OCI-LY7 (cell line): Measurements from ENCODE around the gene UBAP2L. TPM values are rescaled to one million over a fixed set of nuclear protein-coding genes. Genes with fewer than 3 reads are reported as not detected.
A peak's percentile ranks its signal among the peaks of the same experiment; 100 is the strongest.

Source experiments
- BruUV-seq: library from RNA; stranded (reverse); fragments of 400-500 nt; replicated peaks from 2 replicates; lab custom pipeline; 2021; lab: Mats Ljungman, UMichigan
- CTCF ChIA-PET: fragments of 300-600 bp; sonication (Branson Sonifier 250); formaldehyde crosslinking; loops from one replicate; lab custom pipeline; 2022; ENCODE audit warnings: antibody characterized with exemption; ENCODE audit not compliant: unreplicated experiment; lab: Charles Lee
- POLR2A ChIA-PET: fragments of 300-600 bp; sonication (Branson Sonifier 250); formaldehyde crosslinking; loops from one replicate; lab custom pipeline; 2022; ENCODE audit warnings: antibody characterized with exemption; lab: Charles Lee
- DNase-seq: peaks from one replicate; pipeline ENCODE4 v3.0.0-alpha.2; 2015; ENCODE audit warnings: low spot score
- H2AFZ ChIP-seq: fragments of 200-600 bp; sonication (generic), shearing (Covaris generic); 2 replicates; pipeline ENCODE4 v1.6.1; 2014; ENCODE audit warnings: mild to moderate bottlenecking, antibody characterized with exemption, low read length, moderate library complexity
- H3K27ac ChIP-seq: fragments of 200-600 bp; sonication (generic); 2 replicates; pipeline ENCODE4 v1.5.1; 2014; ENCODE audit warnings: mixed run types, low read depth, mild to moderate bottlenecking, moderate library complexity, low read length, inconsistent platforms; ENCODE audit not compliant: poor library complexity, severe bottlenecking
- H3K36me3 ChIP-seq: fragments of 200-600 bp; sonication (generic); 2 replicates; pipeline ENCODE4 v1.6.1; 2014; ENCODE audit warnings: mild to moderate bottlenecking, antibody characterized with exemption, low read length, moderate library complexity, mixed read lengths; ENCODE audit not compliant: insufficient read depth
- H3K4me1 ChIP-seq: fragments of 200-600 bp; sonication (generic); 2 replicates; pipeline ENCODE4 v1.5.1; 2014; ENCODE audit warnings: mild to moderate bottlenecking, low read length; ENCODE audit not compliant: insufficient read depth, poor library complexity, severe bottlenecking
- H3K4me2 ChIP-seq: fragments of 200-600 bp; sonication (generic); 2 replicates; pipeline ENCODE4 v1.6.1; 2014; ENCODE audit warnings: mild to moderate bottlenecking, low read length
- H3K4me3 ChIP-seq: fragments of 200-600 bp; sonication (generic); 2 replicates; pipeline ENCODE4 v1.5.1; 2014; ENCODE audit warnings: mild to moderate bottlenecking, low read depth, low read length; ENCODE audit not compliant: poor library complexity, severe bottlenecking
- H3K79me2 ChIP-seq: fragments of 200-600 bp; sonication (generic); 2 replicates; pipeline ENCODE4 v1.6.1; 2016; ENCODE audit warnings: low read depth, mild to moderate bottlenecking, low read length, moderate library complexity, mixed read lengths; ENCODE audit not compliant: insufficient read depth
- H3K9me2 ChIP-seq: fragments of 200-600 bp; sonication (generic); 2 replicates; pipeline ENCODE4 v1.6.1; 2016; ENCODE audit warnings: mild to moderate bottlenecking, low read length, mixed read lengths; ENCODE audit not compliant: insufficient read depth
- H3K9me3 ChIP-seq: fragments of 200-600 bp; sonication (generic); 2 replicates; pipeline ENCODE4 v1.6.1; 2014; ENCODE audit warnings: mild to moderate bottlenecking, mixed run types, low read length, mixed read lengths
- H4K20me1 ChIP-seq: fragments of 200-600 bp; sonication (generic); 2 replicates; pipeline ENCODE4 v1.6.1; 2014; ENCODE audit warnings: mild to moderate bottlenecking, antibody characterized with exemption, low read length, moderate library complexity, mixed read lengths; ENCODE audit not compliant: insufficient read depth
- EZH2phosphoT487 ChIP-seq: fragments of 200-600 bp; sonication (generic); IDR thresholded peaks from 2 replicates; pipeline ENCODE4 v1.6.1; 2018; ENCODE audit warnings: low read depth, borderline replicate concordance, mild to moderate bottlenecking, mixed run types, antibody characterized with exemption, low read length, moderate library complexity, mixed read lengths
- intact Hi-C: fragments of 100-400 bp; cut with micrococcal nuclease; formaldehyde crosslinking; loops from one replicate; pipeline ENCODE4 v1.10.0; 2022; ENCODE audit not compliant: unreplicated experiment
- total RNA-seq, 2 experiments: library from RNA; depleted of rRNA in 1 of 2; stranded (reverse); fragments of >200 nt in 1 of 2; shearing (Covaris generic) in 1 of 2; gene quantifications; 2 replicates each; pipeline ENCODE4 v1.2.3, GENCODE V29; 2014 to 2022
- TF ChIP-seq, protein P1 (sequence below): fragments of 200-600 bp; sonication (generic); conservative IDR thresholded peaks from 2 replicates; pipeline ENCODE4 v1.5.1; 2014; ENCODE audit warnings: mild to moderate bottlenecking, antibody characterized with exemption, low read length, moderate library complexity, mixed read lengths

Gene UBAP2L
- total RNA-seq, 2 experiments from 2014 or later, result 80.4 to 179 TPM

DNA sequence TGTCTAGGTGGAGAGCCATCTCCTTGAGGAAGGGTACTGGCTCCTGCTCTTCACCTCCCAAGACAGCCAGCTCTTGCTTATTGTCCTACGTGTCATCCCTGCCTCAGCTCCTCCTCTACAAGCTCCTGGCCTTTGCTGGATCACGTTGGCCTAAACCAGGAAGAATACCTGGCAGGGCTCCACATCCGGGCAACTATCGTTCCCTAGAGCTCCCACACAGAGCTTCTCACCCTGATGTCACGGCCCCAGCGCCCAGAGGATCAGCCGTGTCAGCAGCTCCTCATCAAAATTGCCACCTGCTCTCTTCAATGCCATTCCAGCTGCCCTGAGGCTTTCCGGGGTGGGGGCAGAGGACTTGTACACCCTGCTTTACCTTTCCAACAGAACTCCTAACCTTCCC is 26.9 kb upstream of the UBAP2L start:
- H3K9me2 ChIP-seq, result no peaks in the 10 kb centered on the region
- H3K4me3 ChIP-seq, result no peak overlapping the region
- H3K9me3 ChIP-seq, result no peaks in the 10 kb centered on the region
- ChIA-PET POLR2A (interaction anchor here (1.3 kb wide), 1 partner anchor 16 kb away, joined by 3 read pairs; no protein-coding TSS in a partner anchor), CTCF (no interaction called here)
- TF ChIP-seq, protein P1, sequence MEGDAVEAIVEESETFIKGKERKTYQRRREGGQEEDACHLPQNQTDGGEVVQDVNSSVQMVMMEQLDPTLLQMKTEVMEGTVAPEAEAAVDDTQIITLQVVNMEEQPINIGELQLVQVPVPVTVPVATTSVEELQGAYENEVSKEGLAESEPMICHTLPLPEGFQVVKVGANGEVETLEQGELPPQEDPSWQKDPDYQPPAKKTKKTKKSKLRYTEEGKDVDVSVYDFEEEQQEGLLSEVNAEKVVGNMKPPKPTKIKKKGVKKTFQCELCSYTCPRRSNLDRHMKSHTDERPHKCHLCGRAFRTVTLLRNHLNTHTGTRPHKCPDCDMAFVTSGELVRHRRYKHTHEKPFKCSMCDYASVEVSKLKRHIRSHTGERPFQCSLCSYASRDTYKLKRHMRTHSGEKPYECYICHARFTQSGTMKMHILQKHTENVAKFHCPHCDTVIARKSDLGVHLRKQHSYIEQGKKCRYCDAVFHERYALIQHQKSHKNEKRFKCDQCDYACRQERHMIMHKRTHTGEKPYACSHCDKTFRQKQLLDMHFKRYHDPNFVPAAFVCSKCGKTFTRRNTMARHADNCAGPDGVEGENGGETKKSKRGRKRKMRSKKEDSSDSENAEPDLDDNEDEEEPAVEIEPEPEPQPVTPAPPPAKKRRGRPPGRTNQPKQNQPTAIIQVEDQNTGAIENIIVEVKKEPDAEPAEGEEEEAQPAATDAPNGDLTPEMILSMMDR, result no peak
- no peak for TF ChIP-seq EZH2phosphoT487
- no peaks in the 10 kb centered on the region for H3K36me3 ChIP-seq
- no peak overlapping the region for H3K27ac ChIP-seq
- H2AFZ ChIP-seq, result no peak overlapping the region
- no peak overlapping the region for H3K4me2 ChIP-seq
- H3K4me1 ChIP-seq, result no peaks in the 10 kb centered on the region
- BruUV-seq, result no TSS peak
- H4K20me1 ChIP-seq, result no peaks in the 10 kb centered on the region
- intact Hi-C loops, result no loop called here
- DNase-seq, result no peak
- no peaks in the 10 kb centered on the region for H3K79me2 ChIP-seq

DNA sequence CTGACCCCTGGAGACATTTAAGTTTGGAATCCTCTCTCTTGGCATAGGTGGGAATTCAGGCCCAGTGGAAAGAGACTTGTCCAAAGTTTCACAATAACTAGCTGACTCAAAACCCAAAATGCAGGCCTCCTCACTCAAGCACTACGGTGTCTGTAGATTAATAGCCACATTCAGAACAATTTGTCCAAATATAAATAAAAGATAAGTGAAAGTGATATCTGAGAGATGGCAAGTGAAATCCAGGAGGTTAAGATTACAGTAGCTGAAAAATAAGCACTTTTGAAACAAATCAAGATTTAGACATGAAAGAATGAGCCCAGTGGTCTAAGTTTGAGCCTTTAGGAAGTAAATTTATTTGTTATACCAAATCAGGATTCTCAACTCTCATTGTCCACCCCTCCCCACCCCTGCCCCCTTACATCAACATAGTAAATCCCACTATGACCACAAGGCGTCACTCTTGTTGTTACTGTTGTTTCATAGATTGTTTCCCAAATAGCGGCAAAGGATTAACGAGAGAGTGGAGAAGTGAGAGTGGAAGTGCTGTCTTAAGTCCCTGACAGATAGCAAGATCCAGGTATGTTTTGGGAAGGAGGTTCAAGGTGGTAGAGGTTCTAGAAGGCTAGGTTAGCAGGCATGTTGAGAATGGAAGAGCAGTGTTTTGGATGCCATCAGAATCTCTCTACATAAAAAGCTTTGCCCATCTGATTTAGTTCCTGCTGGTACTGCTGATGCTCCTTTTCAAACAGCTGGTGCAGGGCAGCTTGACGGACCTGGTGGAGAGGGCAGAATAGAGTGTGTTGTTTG is 21.8 kb upstream of the UBAP2L start:
- Histone ChIP-seq H3K9me2 (no peaks in the 10 kb centered on the region), H4K20me1 (no peaks in the 10 kb centered on the region), H3K27ac (no peak overlapping the region), H3K4me2 (peak overlapping the region; percentile 37), H3K4me3 (no peak overlapping the region), H2AFZ (peak overlapping the region; percentile 56; the same call in 1 of the 2 replicates), H3K79me2 (no peaks in the 10 kb centered on the region), H3K4me1 (no peaks in the 10 kb centered on the region), H3K36me3 (no peaks in the 10 kb centered on the region), H3K9me3 (no peaks in the 10 kb centered on the region)
- intact Hi-C loops, result loop anchor here (1.0 kb wide), 2 partner anchors 73 to 136 kb away; partner anchors contain the start of gene HAX1
- ChIA-PET POLR2A (interaction anchor here (0.6 to 1.2 kb wide), 2 partner anchors 72 to 136 kb away, joined by 3 to 5 read pairs; no protein-coding TSS in a partner anchor), CTCF (interaction anchor here (1.3 kb wide), 1 partner anchor 73 kb away, joined by 3 read pairs; the partner anchor contains the start of gene HAX1)
- BruUV-seq, result no TSS peak
- TF ChIP-seq, protein P1, result peak; percentile 86
- TF ChIP-seq EZH2phosphoT487, result no peak
- peak; percentile 71 for DNase-seq
